Measurements from ENCODE around the gene PABPN1L.

PABPN1L gene

DNA sequence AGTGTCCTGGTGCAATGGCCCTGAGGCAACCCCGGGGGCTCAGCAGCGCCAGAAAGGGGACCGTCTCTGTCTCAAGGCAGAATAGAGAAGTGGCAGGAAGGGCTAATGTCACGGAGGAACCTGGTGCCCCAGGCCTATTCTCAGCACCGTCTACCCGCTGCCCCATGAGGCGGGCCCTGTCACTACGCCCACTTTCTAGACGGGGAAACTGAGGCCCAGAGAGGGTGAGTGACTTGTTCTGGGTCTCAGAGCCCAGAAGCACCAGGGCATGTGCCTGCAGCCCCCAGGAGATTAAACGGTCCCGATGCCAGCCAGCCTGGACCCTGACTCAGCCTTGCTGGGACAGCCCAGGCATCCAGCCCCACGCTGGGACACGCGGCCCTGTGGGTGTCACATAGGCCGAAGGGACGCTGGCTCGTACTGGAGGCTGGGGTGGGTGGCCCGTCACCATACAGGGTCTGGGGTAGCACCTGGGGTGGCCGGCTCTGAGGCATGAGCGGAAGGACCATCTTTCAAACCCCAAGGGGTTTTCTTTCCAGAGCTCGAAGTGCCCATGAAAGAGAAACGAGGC lies 40.2 kb upstream of the PABPN1L start:
- TF ChIP-seq, protein P1, sequence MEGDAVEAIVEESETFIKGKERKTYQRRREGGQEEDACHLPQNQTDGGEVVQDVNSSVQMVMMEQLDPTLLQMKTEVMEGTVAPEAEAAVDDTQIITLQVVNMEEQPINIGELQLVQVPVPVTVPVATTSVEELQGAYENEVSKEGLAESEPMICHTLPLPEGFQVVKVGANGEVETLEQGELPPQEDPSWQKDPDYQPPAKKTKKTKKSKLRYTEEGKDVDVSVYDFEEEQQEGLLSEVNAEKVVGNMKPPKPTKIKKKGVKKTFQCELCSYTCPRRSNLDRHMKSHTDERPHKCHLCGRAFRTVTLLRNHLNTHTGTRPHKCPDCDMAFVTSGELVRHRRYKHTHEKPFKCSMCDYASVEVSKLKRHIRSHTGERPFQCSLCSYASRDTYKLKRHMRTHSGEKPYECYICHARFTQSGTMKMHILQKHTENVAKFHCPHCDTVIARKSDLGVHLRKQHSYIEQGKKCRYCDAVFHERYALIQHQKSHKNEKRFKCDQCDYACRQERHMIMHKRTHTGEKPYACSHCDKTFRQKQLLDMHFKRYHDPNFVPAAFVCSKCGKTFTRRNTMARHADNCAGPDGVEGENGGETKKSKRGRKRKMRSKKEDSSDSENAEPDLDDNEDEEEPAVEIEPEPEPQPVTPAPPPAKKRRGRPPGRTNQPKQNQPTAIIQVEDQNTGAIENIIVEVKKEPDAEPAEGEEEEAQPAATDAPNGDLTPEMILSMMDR (IDR thresholded peaks at IDR 0.05; ENCODE audit: insufficient read depth, low read depth, low read length, missing control alignments) = no peak
- DNase-seq (ENCODE audit: low read depth) = no peak
- H3K4me3 ChIP-seq (ENCODE audit: low read depth, low read length) = no peak overlapping the region

DNA sequence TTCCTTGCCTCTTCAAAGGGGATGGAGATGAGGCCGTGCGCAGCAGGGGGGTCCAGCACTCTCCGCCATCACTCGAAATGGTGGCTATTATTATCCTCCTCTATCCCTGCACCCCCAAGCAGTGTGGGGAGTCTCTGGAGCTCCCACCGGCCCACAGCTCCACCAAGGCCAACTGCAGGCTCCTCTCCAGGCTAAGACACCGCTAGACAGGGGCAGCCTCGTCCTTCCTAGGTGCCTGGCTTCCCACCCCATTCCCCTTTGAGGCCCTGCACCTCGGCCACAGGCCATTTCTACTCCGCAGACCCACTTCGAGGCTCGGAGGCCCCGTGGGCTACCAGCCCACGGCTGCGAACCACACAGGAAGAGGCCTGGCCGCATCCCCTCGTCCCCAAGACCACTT lies 39.6 kb upstream of the PABPN1L start:
- no peak overlapping the region for H3K4me3 ChIP-seq (ENCODE audit: low read depth, low read length)
- DNase-seq (ENCODE audit: low read depth) = no peak
- TF ChIP-seq, protein P1 (IDR thresholded peaks at IDR 0.05; ENCODE audit: insufficient read depth, low read depth, low read length, missing control alignments) = no peak

DNA sequence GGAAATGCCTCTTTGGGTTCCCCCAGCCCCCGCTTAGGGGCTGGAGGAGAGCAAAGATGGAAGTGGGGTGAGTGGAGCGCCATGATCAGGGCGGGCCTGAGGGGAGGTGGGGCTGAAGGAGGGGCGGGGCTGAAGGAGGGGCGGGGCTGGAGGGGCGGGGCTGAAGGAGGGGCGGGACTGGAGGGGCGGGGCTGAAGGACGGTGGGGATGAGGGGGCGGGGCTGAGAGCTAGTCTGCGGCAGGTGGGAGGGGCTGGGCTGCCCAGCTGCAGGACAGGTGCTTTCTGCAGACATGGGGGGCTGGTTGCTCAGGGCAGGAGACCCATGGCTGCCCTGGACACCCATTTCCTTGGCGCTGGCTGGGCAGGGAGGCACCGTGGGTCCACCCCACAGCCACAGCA lies 39.1 kb upstream of the PABPN1L start:
- no peak overlapping the region for H3K4me3 ChIP-seq (ENCODE audit: low read depth, low read length)
- DNase-seq (ENCODE audit: low read depth) = peak; percentile 63
- TF ChIP-seq, protein P1 (IDR thresholded peaks at IDR 0.05; ENCODE audit: insufficient read depth, low read depth, low read length, missing control alignments) = no peak

DNA sequence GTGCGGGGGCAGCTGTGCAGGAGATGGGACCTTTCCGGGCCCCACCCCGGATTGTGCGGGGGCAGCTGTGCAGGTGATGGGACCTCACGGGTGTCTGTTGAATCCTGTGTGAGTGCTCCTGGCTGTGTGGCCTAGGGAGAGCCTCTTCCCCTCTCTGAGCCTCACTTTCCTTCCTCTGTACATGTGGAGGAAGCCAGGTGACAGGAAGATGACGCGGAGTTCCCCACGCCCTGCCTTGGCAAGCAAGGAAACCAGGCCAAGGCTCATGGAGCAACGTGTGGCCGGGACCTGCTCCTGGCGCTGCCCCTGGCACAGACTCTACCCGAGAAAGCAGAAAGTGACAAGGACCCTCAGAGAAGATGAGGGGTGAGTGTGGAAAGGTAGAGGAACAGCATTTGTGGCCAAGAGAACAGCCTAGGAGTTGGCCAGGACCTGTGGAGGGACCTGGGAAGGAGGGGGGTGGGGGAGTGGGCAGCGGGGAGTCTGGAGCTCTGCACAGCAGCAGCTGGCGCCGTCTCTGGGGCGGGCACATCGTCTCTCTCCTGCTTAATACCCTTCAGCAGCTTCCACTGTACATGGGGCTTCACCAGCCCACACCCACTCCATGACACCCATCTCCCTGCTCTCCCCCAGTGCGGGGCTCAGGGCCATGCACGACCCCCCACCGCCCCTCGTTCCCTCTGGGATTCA lies 38.4 kb upstream of the PABPN1L start:
- H3K4me3 ChIP-seq (ENCODE audit: low read depth, low read length) = no peak overlapping the region
- no peak for DNase-seq (ENCODE audit: low read depth)
- TF ChIP-seq, protein P1 (IDR thresholded peaks at IDR 0.05; ENCODE audit: insufficient read depth, low read depth, low read length, missing control alignments) = no peak

DNA sequence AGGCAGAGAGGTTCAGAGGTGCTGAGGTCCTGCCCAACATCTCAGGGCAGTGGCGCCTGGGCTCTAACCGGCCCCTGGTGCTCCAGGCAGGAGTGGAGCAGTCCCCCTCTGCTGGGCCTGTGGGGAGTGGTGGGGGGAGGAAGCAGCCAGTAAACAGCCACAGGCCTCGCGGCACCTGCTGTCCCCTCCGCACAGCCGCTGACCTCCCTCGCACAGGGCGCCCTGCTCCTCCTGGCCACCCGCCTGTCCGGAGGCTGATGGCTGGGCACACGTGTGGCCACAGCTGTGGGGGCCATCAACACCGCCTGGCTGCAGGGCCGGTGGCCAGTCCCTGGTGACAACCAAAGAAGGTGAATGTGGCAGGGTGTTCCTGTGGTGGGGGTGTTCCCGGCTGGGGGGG lies 36.8 kb upstream of the PABPN1L start:
- DNase-seq (ENCODE audit: low read depth) = no peak
- TF ChIP-seq, protein P1 (IDR thresholded peaks at IDR 0.05; ENCODE audit: insufficient read depth, low read depth, low read length, missing control alignments) = no peak
- H3K4me3 ChIP-seq (ENCODE audit: low read depth, low read length) = no peak overlapping the region

DNA sequence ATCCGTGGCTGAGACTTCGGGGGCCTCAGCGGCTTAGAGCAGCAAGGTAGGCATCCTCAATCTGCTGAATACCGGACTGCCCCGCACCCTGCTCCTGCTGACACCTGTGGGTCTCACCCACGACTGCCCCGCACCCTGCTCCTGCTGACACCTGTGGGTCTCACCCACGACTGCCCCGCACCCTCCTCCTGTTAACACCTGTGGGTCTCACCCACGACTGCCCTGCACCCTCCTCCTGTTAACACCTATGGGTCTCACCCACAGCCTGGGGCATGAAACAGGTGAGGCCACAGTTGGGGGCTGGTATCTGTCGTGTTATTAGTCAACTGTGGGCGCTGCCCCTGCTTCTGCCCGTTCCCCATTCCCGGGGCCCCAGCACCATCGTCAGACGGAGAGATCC lies 36.3 kb upstream of the PABPN1L start:
- TF ChIP-seq, protein P1 (IDR thresholded peaks at IDR 0.05; ENCODE audit: insufficient read depth, low read depth, low read length, missing control alignments) = no peak
- no peak for DNase-seq (ENCODE audit: low read depth)
- no peak overlapping the region for H3K4me3 ChIP-seq (ENCODE audit: low read depth, low read length)

All from GM12865 (cell line).